Stimulated activated CD8-positive, alpha-beta memory T cell treated with anti-CD3 and anti-CD28 coated beads, Interleukin-4, amount 100 ng/mL, for 1 hour (primary cell): ENCODE data around the gene CLDN5.

Source experiments
- DNase-seq, 2 donors: peaks; one replicate each; pipeline ENCODE4 v3.0.0-alpha.2; 2020; ENCODE audit warnings: low read depth in 2 of 2, low spot score in 1 of 2

The CLDN5 gene

DNA sequence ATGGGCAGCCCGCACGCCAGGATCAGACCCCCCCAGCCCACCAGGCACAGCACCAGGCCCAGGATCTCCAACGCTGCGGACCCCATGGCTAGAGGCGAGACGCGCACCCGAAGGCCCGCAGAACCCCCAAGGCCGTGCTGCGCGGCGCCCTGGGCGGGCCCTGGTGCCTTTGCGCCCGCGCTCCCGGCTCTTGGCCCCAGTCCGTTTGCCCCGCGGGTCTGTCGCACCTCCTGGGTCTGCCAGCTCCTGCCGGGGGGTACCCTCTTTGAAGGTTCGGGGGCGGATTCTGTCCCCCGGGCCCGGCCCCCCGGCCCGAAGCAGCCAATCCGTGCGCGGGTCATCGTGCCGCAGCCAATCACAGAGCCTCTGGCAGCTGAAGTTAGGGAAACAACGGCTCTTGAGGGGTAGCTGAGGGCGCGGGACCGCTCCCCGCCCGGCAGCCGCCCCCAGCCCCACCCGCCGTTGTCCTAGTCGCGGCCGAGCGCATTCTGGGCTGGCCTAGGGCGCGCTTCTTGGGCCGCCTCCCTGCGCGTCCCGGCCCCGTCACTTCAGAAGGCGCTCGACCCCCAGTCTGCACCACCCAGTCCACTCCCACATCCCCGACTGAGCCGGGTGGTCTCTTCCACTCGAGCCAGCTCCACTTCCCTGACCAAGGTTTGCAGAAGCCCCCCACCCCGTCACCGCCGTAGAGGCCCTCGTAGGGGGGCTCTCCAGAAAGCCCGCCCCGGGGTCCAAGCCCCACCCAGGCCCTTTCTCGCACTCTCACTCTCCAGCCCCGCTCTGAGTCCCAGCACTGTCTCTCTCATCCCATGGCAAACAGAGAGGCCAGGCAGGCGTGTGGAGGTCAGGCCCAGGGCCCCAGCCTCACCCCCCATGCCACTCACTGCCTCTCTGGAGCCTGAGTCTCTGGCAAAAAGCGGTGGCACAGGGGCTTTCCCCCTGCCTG, at the start of gene CLDN5:
TSS of gene CLDN5 (minus strand) at position 241 of the 946 bp plus-strand sequence. CDS start at position 86, 155 bp downstream.
- no peak for DNase-seq

GRCh38 chr22:19571995-19572394, 47.8 kb upstream of the CLDN5 start:
- DNase-seq = no peak

GRCh38 chr22:19571207-19571795, 47.1 kb upstream of the CLDN5 start:
- DNase-seq = no peak

GRCh38 chr22:19569976-19570375, 45.8 kb upstream of the CLDN5 start:
- DNase-seq = no peak

DNA sequence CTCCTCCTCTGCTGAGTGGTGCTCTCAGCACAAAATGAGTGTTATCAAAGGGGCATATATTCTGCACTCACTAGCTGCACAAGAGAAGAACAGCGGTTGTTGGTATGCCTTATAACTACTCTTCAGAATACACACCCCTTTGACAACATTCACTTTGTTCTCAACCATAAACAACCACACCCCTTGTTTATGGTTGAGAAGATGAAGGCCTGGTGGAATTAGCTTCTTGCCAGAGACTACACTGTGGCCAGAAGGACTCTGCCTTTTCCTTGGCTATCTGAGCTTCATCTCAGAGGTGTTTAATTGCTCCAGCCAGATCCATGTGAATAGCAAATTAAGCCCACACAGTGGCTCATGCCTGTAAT, 45.0 kb upstream of the CLDN5 start:
- no peak for DNase-seq

DNA sequence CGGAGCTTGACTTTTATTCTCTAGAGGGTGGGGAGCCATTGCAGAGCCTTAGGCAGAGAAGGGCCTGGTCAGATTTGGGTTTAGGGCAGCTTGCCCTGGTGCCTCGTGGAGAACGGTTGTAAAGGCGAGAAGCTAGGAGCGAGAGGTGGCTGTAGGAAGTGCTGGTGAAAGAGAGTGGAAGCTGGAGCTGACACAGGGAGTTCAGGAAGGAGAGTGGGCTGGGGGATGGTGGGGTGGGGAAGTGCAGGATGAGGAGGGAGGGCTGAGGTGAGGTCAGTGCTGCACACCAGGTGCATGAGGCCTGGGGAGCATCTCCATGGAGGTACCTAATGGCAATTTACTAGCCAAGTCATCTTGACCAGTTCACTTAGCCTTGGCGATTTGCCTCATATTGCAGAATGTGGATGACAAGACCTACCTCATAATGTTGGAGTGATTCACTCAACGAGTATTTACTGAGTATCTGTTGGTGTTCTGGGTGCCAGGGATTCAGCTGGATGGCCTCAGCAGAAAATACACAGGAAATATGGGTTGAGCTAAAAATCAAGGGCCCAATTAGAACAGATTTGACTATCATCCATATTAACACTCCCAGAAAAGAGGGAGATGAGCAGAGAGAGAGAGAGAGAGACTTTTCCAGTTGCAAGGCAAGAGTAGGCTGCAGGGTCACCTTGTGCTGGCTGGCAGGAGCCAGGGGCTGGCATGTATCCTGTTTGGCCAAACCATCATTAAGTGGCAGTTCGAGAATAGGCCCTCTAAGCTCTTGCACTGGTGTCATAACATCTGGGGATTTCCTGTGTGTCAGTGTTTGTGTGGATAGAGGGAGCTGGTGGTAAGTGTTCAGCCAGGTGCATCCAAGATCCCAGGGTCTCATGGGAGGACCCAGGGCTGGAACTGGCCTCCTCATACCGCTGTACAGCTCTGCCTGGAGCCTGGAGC, 44.4 kb upstream of the CLDN5 start:
- no peak for DNase-seq

DNA sequence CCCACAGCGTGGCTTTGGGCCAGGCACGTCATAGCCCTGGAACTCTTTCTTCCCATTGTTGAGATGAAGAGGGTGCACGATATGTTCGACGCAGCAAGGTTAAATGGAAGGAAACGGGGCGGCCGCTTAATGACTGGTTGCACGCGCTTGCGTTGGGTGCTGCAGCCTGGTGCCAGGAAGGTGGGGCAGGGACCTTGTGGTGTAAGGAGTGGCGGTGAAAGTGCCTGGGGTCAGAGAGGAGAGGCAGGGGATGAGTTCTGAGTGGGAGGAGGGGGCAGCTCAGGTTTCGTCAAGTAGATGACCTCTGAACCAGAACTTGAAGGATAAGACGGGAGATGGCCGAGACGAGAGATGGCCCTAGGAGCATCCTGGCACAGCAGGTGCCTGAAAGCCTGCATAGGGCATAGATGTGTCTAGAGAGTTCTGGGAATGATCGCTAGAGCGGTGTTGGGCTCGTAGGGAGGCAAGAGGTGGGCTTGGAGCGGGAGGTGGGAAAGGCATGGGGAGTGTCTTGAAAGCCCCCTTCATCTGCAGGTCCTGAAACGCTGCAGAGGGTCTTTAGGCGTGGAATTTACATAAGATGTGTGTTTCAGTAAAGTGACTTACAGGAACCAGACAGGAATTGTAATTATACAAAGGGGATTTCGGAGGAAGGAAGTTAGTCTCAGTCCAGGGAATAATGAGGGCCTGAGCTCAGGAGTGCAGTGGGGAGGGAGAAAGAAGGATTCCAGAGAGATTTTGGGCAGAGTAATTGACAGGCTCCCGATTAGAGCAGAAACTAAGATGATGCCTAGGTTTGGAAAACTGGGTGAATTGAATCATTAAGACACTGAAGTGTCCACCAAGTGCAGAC, 43.2 kb upstream of the CLDN5 start:
- DNase-seq = no peak

DNA sequence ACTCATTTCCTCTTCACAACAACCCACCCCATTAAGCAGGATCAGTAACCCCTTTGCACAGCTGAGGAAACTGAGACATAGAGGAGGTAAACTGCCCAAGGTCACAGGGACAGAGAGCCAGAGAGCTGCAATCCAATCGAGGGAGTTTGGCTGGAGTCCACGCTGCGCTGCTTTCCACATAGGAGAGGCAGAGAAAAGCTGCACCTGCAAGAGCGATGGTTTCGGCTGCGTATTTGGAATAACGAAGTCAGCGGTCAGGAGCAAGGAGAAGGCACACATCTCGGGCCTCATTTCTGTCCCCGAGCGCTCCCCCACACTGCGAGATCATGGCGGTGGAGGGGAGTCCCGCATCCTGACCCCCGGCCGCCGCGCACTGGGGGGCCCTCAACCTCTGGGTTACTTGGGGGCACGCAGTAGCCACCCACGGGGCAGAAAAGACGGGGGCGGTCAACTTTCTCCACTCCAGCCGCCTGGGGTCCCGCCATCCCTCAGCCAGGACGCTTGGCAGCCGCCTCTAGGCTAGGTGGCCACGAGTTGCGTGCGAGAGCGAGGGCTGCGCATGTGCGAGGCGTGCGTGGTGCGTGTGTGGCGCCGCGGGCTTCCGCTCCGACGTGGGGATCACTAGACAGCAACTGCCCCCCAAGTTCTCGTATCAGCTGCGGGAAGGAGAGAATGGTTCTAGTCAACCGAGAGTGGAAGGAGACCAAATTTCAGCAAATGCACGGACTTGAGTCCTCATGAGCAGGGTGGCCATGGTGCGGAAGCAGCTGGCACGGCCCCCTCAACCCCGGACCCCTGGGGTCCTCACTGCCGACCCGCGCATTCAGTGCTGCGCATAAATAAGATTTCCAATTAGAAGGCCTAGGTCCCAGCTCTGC, 42.3 kb upstream of the CLDN5 start:
- no peak for DNase-seq

DNA sequence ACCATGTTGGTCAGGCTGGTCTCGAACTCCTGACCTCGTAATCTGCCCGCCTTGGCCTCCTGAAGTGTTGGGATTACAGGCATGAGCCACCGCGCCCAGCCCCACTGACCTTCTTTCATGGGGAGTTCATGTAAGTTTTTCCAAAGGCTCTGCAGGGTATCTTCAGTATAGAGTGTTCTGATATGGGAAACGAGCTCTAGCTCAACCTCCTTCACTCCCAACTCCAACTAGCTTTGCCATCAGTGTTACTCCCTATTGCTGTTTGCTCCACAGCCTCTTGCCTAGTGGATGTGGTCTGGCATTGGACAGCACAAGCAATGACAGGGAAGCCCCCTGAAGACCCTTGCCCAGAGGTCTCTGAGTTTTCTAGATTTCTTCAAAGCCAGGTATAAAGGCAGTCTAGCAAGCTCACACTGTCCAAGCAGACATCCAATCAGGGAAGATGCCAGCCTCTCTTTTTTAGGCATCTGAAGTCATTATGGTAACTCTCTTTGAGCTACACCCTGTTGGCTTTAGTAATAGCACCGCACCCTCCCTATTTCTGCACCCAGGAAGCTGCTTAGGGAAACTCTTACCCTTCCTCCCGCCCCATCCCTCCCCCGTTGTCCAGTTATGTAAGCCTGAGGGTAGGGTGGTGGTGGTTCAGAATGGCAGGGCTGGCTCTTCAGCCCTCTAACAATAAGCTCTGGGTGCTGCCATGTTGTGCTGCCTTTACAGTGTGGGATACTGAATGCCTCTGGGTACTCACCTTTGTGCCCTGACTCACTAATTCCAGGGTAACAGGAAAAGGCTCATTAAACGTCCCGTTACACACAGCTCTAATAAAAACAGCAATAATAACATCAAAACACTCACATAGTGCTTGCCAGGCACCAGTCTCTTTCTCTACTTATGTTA, 41.4 kb upstream of the CLDN5 start:
- no peak for DNase-seq

GRCh38 chr22:19559956-19560355, 35.7 kb upstream of the CLDN5 start:
- no peak for DNase-seq

GRCh38 chr22:19559324-19559811, 35.2 kb upstream of the CLDN5 start:
- DNase-seq = no peak

- DNase-seq = no peak
Measured at GRCh38 chr22:19556963-19557545, 32.8 kb upstream of the CLDN5 start.

- no peak for DNase-seq
Measured at GRCh38 chr22:19555651-19556050, 31.4 kb upstream of the CLDN5 start.

GRCh38 chr22:19554834-19555404, 30.7 kb upstream of the CLDN5 start:
- no peak for DNase-seq

DNA sequence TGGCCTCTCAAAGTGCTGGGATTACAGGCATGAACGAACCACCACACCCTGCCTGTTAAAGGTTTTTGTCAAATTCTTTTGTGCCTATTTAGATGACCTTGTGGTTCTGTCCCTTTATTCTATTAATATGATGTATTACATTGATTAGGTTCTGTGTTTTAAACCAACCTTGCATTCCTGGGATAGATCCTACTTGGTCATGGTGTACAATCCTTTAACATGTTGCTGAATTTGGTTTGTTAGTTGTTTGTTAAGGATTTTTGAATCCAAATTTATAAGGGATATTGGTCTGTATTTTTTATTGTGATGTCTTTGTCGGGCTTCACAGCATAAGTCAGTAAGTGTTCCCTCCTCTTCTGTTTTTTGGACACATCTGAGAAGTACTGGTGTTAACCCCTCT, 29.0 kb upstream of the CLDN5 start:
- DNase-seq = no peak

DNA sequence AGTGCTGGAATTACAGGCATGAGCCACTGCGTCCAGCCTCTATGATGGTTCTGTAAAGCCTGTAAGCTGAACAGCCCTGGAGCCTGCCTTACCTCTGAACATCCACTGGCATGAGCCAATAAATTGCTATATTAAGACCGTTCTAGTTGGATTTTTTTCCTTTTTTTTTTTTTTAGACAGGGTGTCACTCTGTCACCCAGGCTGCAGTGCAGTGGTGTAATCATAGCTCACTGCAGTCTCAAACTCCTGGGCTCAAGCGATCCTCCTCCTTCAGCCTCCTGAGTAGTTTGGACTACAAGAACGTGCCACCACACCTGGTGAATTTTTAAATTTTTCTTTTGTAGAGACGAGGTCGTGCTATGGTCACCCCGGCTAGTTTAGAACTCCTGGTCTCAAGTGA, 26.2 kb upstream of the CLDN5 start:
- no peak for DNase-seq

DNA sequence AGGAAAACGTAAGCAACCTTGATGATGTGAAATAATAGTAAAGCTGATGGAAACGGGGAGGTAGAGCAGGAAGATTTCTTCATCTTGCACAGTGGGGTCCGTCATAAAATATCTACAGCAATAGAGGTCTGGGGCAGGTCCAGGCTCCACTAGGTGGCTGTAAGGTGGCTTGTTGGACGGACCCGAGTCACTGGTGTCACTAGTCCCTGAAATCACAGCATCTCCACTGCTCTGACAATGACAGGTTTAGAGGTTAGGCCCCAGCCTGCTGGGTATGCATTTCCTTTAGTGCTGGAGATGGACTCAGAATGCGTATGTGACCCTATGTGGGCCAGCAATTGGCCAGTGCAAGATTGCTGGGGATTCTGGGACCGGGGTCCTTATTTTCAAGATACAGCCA, 25.2 kb upstream of the CLDN5 start:
- no peak for DNase-seq

GRCh38 chr22:19548964-19549363, 24.8 kb upstream of the CLDN5 start:
- no peak for DNase-seq
